A549 treated with DMSO at 1 μM for 4 hours (cell line): ENCODE data around the gene POU6F2. TPM values are rescaled to one million over a fixed set of nuclear protein-coding genes. Genes with fewer than 3 reads are reported as not detected.

ENCODE experiments used
- total RNA-seq: library from RNA; stranded (reverse); fragments of 200-300 nt; extraction: Qiagen RNA extraction; gene quantifications from 5 replicates; pipeline ENCODE4 v1.2.3, GENCODE V29; 2022; ENCODE audit warnings: low read depth

The POU6F2 gene
- not detected in 5 replicates for total RNA-seq

DNA sequence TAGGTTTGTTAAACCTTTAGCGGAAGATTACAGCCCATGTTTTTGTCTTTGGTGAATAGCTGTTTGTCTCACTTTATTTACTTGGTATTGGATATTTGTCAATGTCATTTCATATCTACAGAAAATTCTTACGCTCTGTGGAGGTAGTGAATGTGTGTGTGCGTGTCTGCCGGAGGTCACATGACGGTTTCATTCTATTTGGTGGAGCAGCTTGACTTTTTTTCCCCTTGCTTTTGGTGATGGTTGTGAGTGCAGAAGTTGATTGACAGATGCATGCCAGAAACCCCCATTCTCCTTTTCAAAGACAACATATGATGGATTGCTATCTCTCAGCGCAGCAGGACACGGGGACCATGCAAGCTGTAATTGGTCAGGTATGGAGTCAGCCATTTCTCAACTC is at the start of gene POU6F2:
POU6F2 (plus strand) TSS at position 225 of the 400 bp plus-strand sequence; CDS start at position 270, 45 bp downstream.

Other genes with a start within 250 kb of the POU6F2 start
- 22.0 to 29.8 TPM (median 27.6 TPM) in 5 replicates for gene VPS41, start 68.7 kb upstream of the POU6F2 start, total RNA-seq